Immature natural killer cell (primary cell): ENCODE data around the gene SYNJ2. TPM values are rescaled to one million over a fixed set of nuclear protein-coding genes. Genes with fewer than 3 reads are reported as not detected.

Experiments
- DNase-seq, 3 donors: peaks; one replicate each; pipeline ENCODE4 v3.0.0; 2022; ENCODE audit warnings: mixed read lengths in 1 of 3
- H3K27ac Mint-ChIP-seq, 6 donors: one replicate each; pipeline ENCODE4 v1.8.0; 2020; ENCODE audit warnings: mixed read lengths in 6 of 6, mild to moderate bottlenecking in 5 of 6, inconsistent platforms in 4 of 6, moderate library complexity in 3 of 6
- H3K27me3 Mint-ChIP-seq, 3 donors: one replicate each; pipeline ENCODE4 v1.8.0; 2020 to 2021; ENCODE audit warnings: low read depth in 3 of 3, mild to moderate bottlenecking in 3 of 3, mixed read lengths in 3 of 3, moderate library complexity in 3 of 3, inconsistent platforms in 1 of 3
- H3K36me3 Mint-ChIP-seq, 3 donors: one replicate each; pipeline ENCODE4 v1.8.0; 2020; ENCODE audit warnings: mixed read lengths in 3 of 3, inconsistent platforms in 2 of 3, mild to moderate bottlenecking in 2 of 3
- H3K4me1 Mint-ChIP-seq, 2 donors: one replicate each; pipeline ENCODE4 v1.8.0; 2020; ENCODE audit warnings: inconsistent platforms in 2 of 2, mild to moderate bottlenecking in 2 of 2, mixed read lengths in 2 of 2, moderate library complexity in 1 of 2
- H3K4me3 Mint-ChIP-seq, 5 donors: one replicate each; pipeline ENCODE4 v1.8.0; 2020; ENCODE audit warnings: mild to moderate bottlenecking in 5 of 5, mixed read lengths in 5 of 5, inconsistent platforms in 3 of 5, moderate library complexity in 3 of 5
- H3K9me3 Mint-ChIP-seq, 6 donors: one replicate each; pipeline ENCODE4 v1.8.0; 2020; ENCODE audit warnings: mild to moderate bottlenecking in 6 of 6, mixed read lengths in 6 of 6, inconsistent platforms in 4 of 6, moderate library complexity in 3 of 6
- polyA plus RNA-seq, 3 donors: library from polyadenylated mRNA; unstranded; fragments of 300-500 nt; fragmentation: Illumina TruSeq; gene quantifications; one replicate each; pipeline ENCODE4 v1.2.3, GENCODE V29; 2021

SYNJ2 gene
- polyA plus RNA-seq, 3 donors from 2014 or later = 8.7 to 22.0 (median 12.5) TPM

- Mint-ChIP-seq H3K36me3 (peaks cover 4 to 42% (median 27%) of the 10 kb centered on the region in 3 donors), H3K4me1 (peaks cover 13 to 32% of the 10 kb centered on the region in 2 donors), H3K27ac (peak overlapping the region in 1 of 6 donors; percentile 22), H3K4me3 (no peak overlapping the region), H3K27me3 (peaks cover 0 to 4% (median 3%) of the 10 kb centered on the region in 3 donors), H3K9me3 (no peaks in the 10 kb centered on the region)
- no peak for DNase-seq
Observed at GRCh38 chr6:158049055-158050028, 67.7 kb downstream of the SYNJ2 start.

GRCh38 chr6:158050107-158050735 is 68.6 kb downstream of the SYNJ2 start:
- peaks cover 13 to 32% of the 10 kb centered on the region in 2 donors for H3K4me1 Mint-ChIP-seq
- no peak overlapping the region for H3K27ac Mint-ChIP-seq
- no peaks in the 10 kb centered on the region for H3K9me3 Mint-ChIP-seq
- no peak overlapping the region for H3K4me3 Mint-ChIP-seq
- H3K36me3 Mint-ChIP-seq = peaks cover 4 to 37% (median 25%) of the 10 kb centered on the region in 3 donors
- no peak for DNase-seq
- peaks cover 0 to 4% (median 3%) of the 10 kb centered on the region in 3 donors for H3K27me3 Mint-ChIP-seq

DNA sequence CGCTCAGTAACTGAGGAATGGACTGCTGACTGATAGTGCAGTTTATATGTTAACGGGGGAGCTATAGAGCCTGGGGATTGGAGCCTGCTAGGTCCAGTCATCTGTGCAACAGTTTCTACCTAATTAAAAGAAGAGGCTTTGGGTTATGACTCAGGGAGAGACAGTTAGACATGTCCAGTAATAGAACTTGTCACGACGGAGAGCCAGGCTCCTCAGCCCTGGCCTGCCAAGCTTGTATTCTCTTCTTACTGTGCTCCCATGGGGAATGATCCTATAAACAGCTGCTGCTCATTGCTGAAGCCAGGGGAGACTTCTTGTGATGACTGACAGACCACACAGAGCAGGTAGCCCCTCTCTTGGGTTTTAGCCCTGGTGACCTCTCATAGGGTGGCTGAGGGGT is 69.3 kb downstream of the SYNJ2 start:
- DNase-seq = no peak
- Mint-ChIP-seq H3K4me1 (peaks cover 13 to 25% of the 10 kb centered on the region in 2 donors), H3K36me3 (peaks cover 0 to 30% (median 20%) of the 10 kb centered on the region in 3 donors), H3K27me3 (peaks cover 0 to 4% (median 3%) of the 10 kb centered on the region in 3 donors), H3K9me3 (no peaks in the 10 kb centered on the region), H3K4me3 (no peak overlapping the region), H3K27ac (peak overlapping the region in 1 of 6 donors; percentile 56)

DNA sequence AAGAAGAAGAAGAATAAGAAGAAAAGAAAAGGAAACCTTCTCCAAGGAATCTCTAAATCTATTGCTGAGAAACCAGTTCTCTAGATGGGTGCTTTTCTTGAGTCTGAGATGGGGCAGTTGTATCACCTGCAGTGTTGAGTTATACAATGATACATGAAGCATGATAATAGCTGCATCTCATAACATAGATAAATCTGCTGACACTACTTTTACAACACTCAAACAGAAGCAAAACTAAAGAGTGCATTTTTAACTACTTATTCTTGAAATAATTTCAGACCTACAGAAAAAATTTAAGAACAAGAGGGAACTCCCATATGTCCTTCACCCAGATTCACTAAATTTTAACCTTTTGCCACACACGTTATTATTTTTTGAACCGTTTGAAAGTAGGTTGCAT is 70.3 kb downstream of the SYNJ2 start:
- Mint-ChIP-seq H3K27me3 (peaks cover 0 to 4% (median 3%) of the 10 kb centered on the region in 3 donors), H3K36me3 (peaks cover 0 to 28% (median 23%) of the 10 kb centered on the region in 3 donors), H3K9me3 (no peaks in the 10 kb centered on the region), H3K4me1 (peaks cover 5 to 15% of the 10 kb centered on the region in 2 donors), H3K4me3 (no peak overlapping the region), H3K27ac (peak overlapping the region in 2 of 6 donors; percentile 1 to 32)
- no peak for DNase-seq

DNA sequence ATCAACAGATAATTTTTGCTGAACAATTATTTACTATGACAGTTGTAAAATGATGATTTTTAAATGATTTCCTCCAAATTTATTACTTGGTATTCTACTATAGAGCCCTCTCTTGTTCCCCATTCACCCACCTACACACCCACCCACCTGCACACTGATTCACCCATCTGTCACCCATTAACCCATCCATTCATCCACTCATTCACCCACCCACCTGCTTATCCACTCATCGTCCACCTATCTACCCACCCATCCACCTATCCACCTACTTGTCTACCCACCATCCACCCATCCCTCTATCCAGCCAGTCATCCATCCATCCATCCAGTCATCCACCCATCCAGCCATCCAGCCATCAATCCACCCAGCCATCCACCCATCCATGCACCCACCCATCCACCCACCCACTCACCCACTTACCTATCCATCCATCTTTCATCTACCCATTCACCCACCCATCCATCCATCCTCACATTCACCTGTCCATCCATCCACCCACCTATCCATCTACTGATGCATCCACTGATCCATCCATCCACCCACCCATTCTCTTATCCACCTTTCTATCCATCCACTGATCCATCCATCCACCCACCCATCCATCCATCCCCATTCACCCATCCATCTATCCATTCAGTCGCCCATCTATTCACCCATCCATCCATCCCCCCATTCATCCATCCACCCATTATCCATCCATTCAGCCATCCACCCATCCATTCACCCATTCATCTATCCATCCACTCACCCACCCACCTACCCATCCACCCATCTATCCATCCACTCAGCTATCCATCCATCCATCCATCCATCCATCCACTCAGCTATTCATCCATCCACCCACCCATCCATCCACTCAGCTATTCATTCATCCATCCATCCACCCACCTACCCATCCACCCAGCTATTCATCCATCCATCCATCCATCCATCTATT is 72.0 kb downstream of the SYNJ2 start:
- DNase-seq = no peak
- H3K27me3 Mint-ChIP-seq = peaks cover 0 to 2% (median 0%) of the 10 kb centered on the region in 3 donors
- no peaks in the 10 kb centered on the region for H3K9me3 Mint-ChIP-seq
- H3K27ac Mint-ChIP-seq = no peak overlapping the region
- H3K36me3 Mint-ChIP-seq = peaks cover 0 to 28% (median 20%) of the 10 kb centered on the region in 3 donors
- H3K4me1 Mint-ChIP-seq = peaks cover 2 to 19% of the 10 kb centered on the region in 2 donors
- no peak overlapping the region for H3K4me3 Mint-ChIP-seq

- peaks cover 0 to 2% (median 0%) of the 10 kb centered on the region in 3 donors for H3K27me3 Mint-ChIP-seq
- no peaks in the 10 kb centered on the region for H3K9me3 Mint-ChIP-seq
- DNase-seq = no peak
- peaks cover 2 to 13% of the 10 kb centered on the region in 2 donors for H3K4me1 Mint-ChIP-seq
- H3K36me3 Mint-ChIP-seq = peaks cover 0 to 22% (median 20%) of the 10 kb centered on the region in 3 donors
- H3K4me3 Mint-ChIP-seq = no peak overlapping the region
- H3K27ac Mint-ChIP-seq = no peak overlapping the region
Observed at GRCh38 chr6:158056355-158056754, 74.7 kb downstream of the SYNJ2 start.

GRCh38 chr6:158056804-158057203 is 75.1 kb downstream of the SYNJ2 start:
- no peak for DNase-seq
- H3K9me3 Mint-ChIP-seq = no peaks in the 10 kb centered on the region
- peaks cover 2 to 13% of the 10 kb centered on the region in 2 donors for H3K4me1 Mint-ChIP-seq
- peaks cover 0 to 2% (median 0%) of the 10 kb centered on the region in 3 donors for H3K27me3 Mint-ChIP-seq
- no peak overlapping the region for H3K4me3 Mint-ChIP-seq
- H3K36me3 Mint-ChIP-seq = peaks cover 0 to 22% (median 20%) of the 10 kb centered on the region in 3 donors
- H3K27ac Mint-ChIP-seq = no peak overlapping the region

- Mint-ChIP-seq H3K27ac (peak overlapping the region in 1 of 6 donors; percentile 66), H3K36me3 (peaks cover 0 to 20% (median 16%) of the 10 kb centered on the region in 3 donors), H3K27me3 (peaks cover 0 to 2% (median 0%) of the 10 kb centered on the region in 3 donors), H3K4me3 (peak overlapping the region in 1 of 5 donors; percentile 7), H3K9me3 (no peaks in the 10 kb centered on the region), H3K4me1 (peaks cover 2 to 13% of the 10 kb centered on the region in 2 donors)
- DNase-seq = no peak
Observed at GRCh38 chr6:158057213-158057987, 75.7 kb downstream of the SYNJ2 start.

DNA sequence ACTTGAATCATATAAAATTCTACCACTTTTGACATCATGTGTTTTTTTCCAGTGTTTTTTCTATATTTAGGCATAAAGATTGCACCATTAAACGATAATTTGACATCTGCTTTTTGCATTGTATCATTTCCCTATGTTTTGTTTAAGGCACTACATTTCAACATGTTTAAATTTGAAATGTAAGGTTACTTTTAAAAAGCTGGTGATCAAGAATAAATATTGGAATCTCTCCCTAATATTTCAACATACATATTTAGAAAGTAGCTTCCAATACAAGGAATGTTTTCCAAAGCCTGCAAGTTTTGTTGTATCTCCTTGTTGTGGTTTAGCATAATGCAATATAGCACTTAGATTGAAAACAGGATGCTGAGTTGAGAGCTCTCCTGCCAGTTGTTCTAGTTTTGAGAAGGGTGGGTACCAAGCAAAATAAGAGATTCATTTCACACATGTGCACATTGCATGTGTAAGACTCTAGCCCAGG is 76.5 kb downstream of the SYNJ2 start:
- DNase-seq = no peak
- H3K4me3 Mint-ChIP-seq = no peak overlapping the region

GRCh38 chr6:158059108-158059507 is 77.4 kb downstream of the SYNJ2 start:
- Mint-ChIP-seq H3K27ac (no peak overlapping the region), H3K36me3 (peaks cover 0 to 18% (median 6%) of the 10 kb centered on the region in 3 donors), H3K4me3 (no peak overlapping the region), H3K9me3 (no peaks in the 10 kb centered on the region), H3K27me3 (no peaks in the 10 kb centered on the region), H3K4me1 (peaks cover 2 to 13% of the 10 kb centered on the region in 2 donors)
- no peak for DNase-seq

More for the DNA sequence above, 76.5 kb downstream of the SYNJ2 start:
- Mint-ChIP-seq H3K4me1 (peaks cover 2 to 13% of the 10 kb centered on the region in 2 donors), H3K36me3 (peaks cover 0 to 21% (median 15%) of the 10 kb centered on the region in 3 donors), H3K27ac (peak overlapping the region in 2 of 6 donors; percentile 28 to 53), H3K27me3 (peaks cover 0 to 2% (median 0%) of the 10 kb centered on the region in 3 donors), H3K9me3 (no peaks in the 10 kb centered on the region)

DNA sequence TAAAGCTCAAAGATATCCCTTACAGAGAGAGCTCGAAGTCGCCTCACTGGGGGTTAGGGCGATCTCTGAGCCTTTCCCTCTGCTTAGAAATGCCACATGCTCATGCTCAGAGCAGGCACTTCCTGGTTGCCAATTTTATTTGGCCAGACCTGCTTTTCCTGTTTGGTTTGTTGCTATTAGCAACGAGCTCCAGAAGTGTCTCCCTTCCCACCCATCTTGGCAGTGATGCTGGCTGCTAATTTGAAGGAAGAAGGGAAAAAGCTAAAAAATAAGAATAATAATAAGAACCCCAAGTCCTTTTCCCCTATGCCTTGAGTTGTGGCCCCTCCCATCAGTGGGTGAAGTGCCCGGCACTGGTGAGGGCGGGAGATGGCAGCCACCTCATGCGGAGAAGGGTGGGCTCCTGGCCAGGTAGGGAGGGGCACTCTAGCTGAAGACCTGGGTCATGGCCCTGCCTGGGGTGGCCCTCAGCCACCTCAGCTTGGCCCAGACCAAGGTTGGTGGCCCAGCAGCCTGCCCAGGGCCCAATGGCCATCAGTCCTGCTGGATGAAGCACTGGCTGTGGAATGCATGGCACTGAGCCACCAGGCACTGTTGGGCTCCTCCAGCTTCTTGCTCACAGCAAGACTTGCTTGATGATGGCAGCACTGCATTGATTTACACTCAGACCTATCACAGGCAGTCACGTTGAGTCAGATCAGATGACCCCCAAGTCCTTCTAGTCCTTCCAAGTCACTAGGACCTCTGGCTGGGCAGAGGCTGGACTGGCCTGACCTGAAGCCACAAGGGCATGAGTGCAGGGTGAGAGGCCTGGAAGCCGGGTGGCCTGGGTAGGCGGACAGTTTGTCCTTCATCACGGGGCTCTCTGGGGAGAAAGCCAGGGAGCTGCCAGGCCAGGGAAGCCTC is 79.0 kb downstream of the SYNJ2 start:
- Mint-ChIP-seq H3K27ac (no peak overlapping the region), H3K4me1 (peaks cover 2 to 13% of the 10 kb centered on the region in 2 donors), H3K36me3 (peaks cover 0 to 19% (median 7%) of the 10 kb centered on the region in 3 donors), H3K27me3 (peaks cover 0 to 2% (median 0%) of the 10 kb centered on the region in 3 donors), H3K4me3 (no peak overlapping the region), H3K9me3 (no peaks in the 10 kb centered on the region)
- no peak for DNase-seq
